Fibroblast of lung (primary cell): ENCODE data around the gene ANKRD13B. TPM values are rescaled to one million over a fixed set of nuclear protein-coding genes. Genes with fewer than 3 reads are reported as not detected.

ENCODE experiments used
- DNase-seq, 2 donors: peaks; one replicate each; pipeline versions ENCODE4 v3.0.0 to v3.0.0-alpha.2; 2010; ENCODE audit warnings: low read depth in 2 of 2
- H2AFZ ChIP-seq: 2 replicates; pipeline ENCODE4 v1.5.1; 2012; ENCODE audit warnings: low read length, control low read depth, inconsistent platforms
- H3K27ac ChIP-seq: 2 replicates; pipeline ENCODE4 v1.5.1; 2011; ENCODE audit warnings: low read length, control low read depth; ENCODE audit not compliant: insufficient read depth
- H3K27me3 ChIP-seq: 2 replicates; pipeline ENCODE4 v1.5.1; 2011; ENCODE audit warnings: mild to moderate bottlenecking, low read length; ENCODE audit not compliant: control insufficient read depth, insufficient read depth
- H3K36me3 ChIP-seq: 2 replicates; pipeline ENCODE4 v1.5.1; 2011; ENCODE audit warnings: low read length; ENCODE audit not compliant: control insufficient read depth, insufficient read depth
- H3K4me1 ChIP-seq: 2 replicates; pipeline ENCODE4 v1.5.1; 2011; ENCODE audit warnings: low read length; ENCODE audit not compliant: control insufficient read depth, insufficient read depth; ENCODE audit errors: extremely low read depth
- H3K4me2 ChIP-seq: 2 replicates; pipeline ENCODE4 v1.5.1; 2011; ENCODE audit warnings: low read length, control low read depth; ENCODE audit not compliant: insufficient read depth; ENCODE audit errors: extremely low read depth
- H3K4me3 ChIP-seq, 4 experiments: fragments of 200-600 bp in 1 of 4; sonication (generic) in 1 of 4; replicated peaks in 1 of 4; 2 replicates each; pipeline ENCODE4 v1.5.1; 2011 to 2016; ENCODE audit warnings: low read length in 4 of 4, low read depth in 3 of 4, mild to moderate bottlenecking in 3 of 4, control low read depth in 2 of 4, inconsistent platforms in 1 of 4, mixed read lengths in 1 of 4; ENCODE audit not compliant: insufficient read depth in 1 of 4; ENCODE audit errors: control extremely low read depth in 1 of 4
- H3K79me2 ChIP-seq: 2 replicates; pipeline ENCODE4 v1.5.1; 2012; ENCODE audit warnings: mild to moderate bottlenecking, low read length, inconsistent platforms; ENCODE audit not compliant: control insufficient read depth, insufficient read depth
- H3K9ac ChIP-seq: 2 replicates; pipeline ENCODE4 v1.5.1; 2011; ENCODE audit warnings: mild to moderate bottlenecking, low read length, control low read depth; ENCODE audit not compliant: insufficient read depth
- H3K9me3 ChIP-seq: 2 replicates; pipeline ENCODE4 v1.5.1; 2012; ENCODE audit warnings: low read depth, low read length; ENCODE audit not compliant: control insufficient read depth, insufficient read depth
- H4K20me1 ChIP-seq: 2 replicates; pipeline ENCODE4 v1.5.1; 2011; ENCODE audit warnings: low read length; ENCODE audit not compliant: control insufficient read depth, insufficient read depth; ENCODE audit errors: extremely low read depth
- CTCF ChIP-seq, 2 donors: IDR thresholded peaks in 1 of 2; conservative IDR thresholded peaks in 1 of 2; 1 replicate in 1 of 2; 2 replicates in 1 of 2; pipeline ENCODE4 v1.5.1; 2011 to 2012; ENCODE audit warnings: low read length in 2 of 2, control low read depth in 1 of 2, inconsistent platforms in 1 of 2, low read depth in 1 of 2, mild to moderate bottlenecking in 1 of 2
- EZH2 ChIP-seq: IDR thresholded peaks from 2 replicates; pipeline ENCODE4 v1.5.1; 2012; ENCODE audit warnings: low read length, control low read depth, mild to moderate bottlenecking; ENCODE audit errors: missing control alignments
- polyA plus RNA-seq, 2 donors: library from polyadenylated mRNA; depleted of rRNA in 1 of 2; stranded (reverse) in 1 of 2; unstranded in 1 of 2; fragments of >200 nt; gene quantifications; 2 replicates each; pipeline ENCODE4 v1.2.1, GENCODE V29; 2011 to 2012; ENCODE audit warnings: missing spikeins in 1 of 2
- total RNA-seq: library from RNA; depleted of rRNA; stranded (reverse); fragments of >200 nt; gene quantifications from 2 replicates; pipeline ENCODE4 v1.2.1, GENCODE V29; 2014

ANKRD13B gene
- total and polyA plus RNA-seq, 2 donors (not counting 1 experiment from before 2014, with no cell fraction given), result 1.4 to 6.3 TPM

GRCh38 chr17:29607557-29608195 lies 14.7 kb downstream of the ANKRD13B start:
- Histone ChIP-seq H4K20me1 (no peaks in the 10 kb centered on the region), H3K79me2 (no peaks in the 10 kb centered on the region), H2AFZ (no peak overlapping the region), H3K4me1 (no peaks in the 10 kb centered on the region), H3K9me3 (no peaks in the 10 kb centered on the region), H3K9ac (no peak overlapping the region), H3K4me3 (no peak overlapping the region), H3K36me3 (no peaks in the 10 kb centered on the region), H3K4me2 (no peak overlapping the region), H3K27ac (no peak overlapping the region), H3K27me3 (no peaks in the 10 kb centered on the region)
- DNase-seq, result no peak
- TF ChIP-seq EZH2 (no peak), CTCF (conservative IDR thresholded peaks at IDR 0.05 in 1 of 2, IDR thresholded peaks at IDR 0.05 in 1 of 2; ENCODE audit: low read depth in 1 of 2, low read length in 2 of 2) (no peak)

- no peak for DNase-seq
- no peak overlapping the region for H3K9ac ChIP-seq
Measured at GRCh38 chr17:29608986-29609385, 16.1 kb downstream of the ANKRD13B start.

GRCh38 chr17:29610395-29610794 lies 17.5 kb downstream of the ANKRD13B start:
- no peak overlapping the region for H3K9ac ChIP-seq

More at GRCh38 chr17:29608986-29609385, 16.1 kb downstream of the ANKRD13B start:
- no peak overlapping the region for H3K27ac ChIP-seq
- no peak overlapping the region for H3K4me2 ChIP-seq
- H4K20me1 ChIP-seq, result no peaks in the 10 kb centered on the region
- H3K79me2 ChIP-seq, result no peaks in the 10 kb centered on the region
- H3K36me3 ChIP-seq, result no peaks in the 10 kb centered on the region
- no peaks in the 10 kb centered on the region for H3K27me3 ChIP-seq
- H3K4me3 ChIP-seq, result no peak overlapping the region
- no peaks in the 10 kb centered on the region for H3K4me1 ChIP-seq
- no peak overlapping the region for H2AFZ ChIP-seq
- TF ChIP-seq EZH2, result no peak
- TF ChIP-seq CTCF (conservative IDR thresholded peaks at IDR 0.05 in 1 of 2, IDR thresholded peaks at IDR 0.05 in 1 of 2; ENCODE audit: low read depth in 1 of 2, low read length in 2 of 2), result no peak
- H3K9me3 ChIP-seq, result no peaks in the 10 kb centered on the region

More at GRCh38 chr17:29610395-29610794, 17.5 kb downstream of the ANKRD13B start:
- no peak overlapping the region for H3K4me3 ChIP-seq
- H3K79me2 ChIP-seq, result no peaks in the 10 kb centered on the region
- no peak overlapping the region for H3K4me2 ChIP-seq
- H3K4me1 ChIP-seq, result peaks cover 5% of the 10 kb centered on the region
- H3K27ac ChIP-seq, result no peak overlapping the region
- H4K20me1 ChIP-seq, result no peaks in the 10 kb centered on the region
- no peak for DNase-seq
- H3K36me3 ChIP-seq, result no peaks in the 10 kb centered on the region
- no peaks in the 10 kb centered on the region for H3K9me3 ChIP-seq
- H3K27me3 ChIP-seq, result no peaks in the 10 kb centered on the region
- TF ChIP-seq CTCF (conservative IDR thresholded peaks at IDR 0.05 in 1 of 2, IDR thresholded peaks at IDR 0.05 in 1 of 2; ENCODE audit: low read depth in 1 of 2, low read length in 2 of 2), result no peak
- no peak for TF ChIP-seq EZH2
- H2AFZ ChIP-seq, result no peak overlapping the region
